Central memory CD8-positive, alpha-beta T cell (primary cell): ENCODE measurements around the gene MACROH2A1.
"Not testable (repeated sequence)": the region's sequence is repeated elsewhere in the genome, so short reads cannot be mapped to it uniquely, and the experiment has no call there.

Experiments used
- ATAC-seq: fragments of 150-1000 bp; cut with Tn5 transposase; replicated peaks from 2 replicates; pipeline ENCODE4 v1.10.0; 2022; ENCODE audit warnings: mild to moderate bottlenecking, moderate FRiP score, moderate number of reproducible peaks; ENCODE audit not compliant: poor library complexity, severe bottlenecking; ENCODE audit errors: extremely low read depth
- DNase-seq, 2 donors: peaks; one replicate each; pipeline ENCODE4 v3.0.0; 2021; ENCODE audit warnings: low spot score in 2 of 2
- H3K27ac Mint-ChIP-seq: one replicate; pipeline ENCODE4 v1.8.0; 2022; ENCODE audit warnings: low read depth, mild to moderate bottlenecking, moderate library complexity, mixed read lengths
- H3K27me3 Mint-ChIP-seq: one replicate; pipeline ENCODE4 v1.8.0; 2022; ENCODE audit warnings: mixed read lengths
- H3K36me3 Mint-ChIP-seq: one replicate; pipeline ENCODE4 v1.8.0; 2022; ENCODE audit warnings: mild to moderate bottlenecking, moderate library complexity, mixed read lengths; ENCODE audit not compliant: insufficient read depth
- H3K4me1 Mint-ChIP-seq: one replicate; pipeline ENCODE4 v1.8.0; 2022; ENCODE audit warnings: mixed read lengths
- H3K4me3 Mint-ChIP-seq: one replicate; pipeline ENCODE4 v1.8.0; 2022; ENCODE audit warnings: mild to moderate bottlenecking, moderate library complexity, mixed read lengths
- H3K9me3 Mint-ChIP-seq: one replicate; pipeline ENCODE4 v1.8.0; 2022; ENCODE audit warnings: mixed read lengths

Gene MACROH2A1

DNA sequence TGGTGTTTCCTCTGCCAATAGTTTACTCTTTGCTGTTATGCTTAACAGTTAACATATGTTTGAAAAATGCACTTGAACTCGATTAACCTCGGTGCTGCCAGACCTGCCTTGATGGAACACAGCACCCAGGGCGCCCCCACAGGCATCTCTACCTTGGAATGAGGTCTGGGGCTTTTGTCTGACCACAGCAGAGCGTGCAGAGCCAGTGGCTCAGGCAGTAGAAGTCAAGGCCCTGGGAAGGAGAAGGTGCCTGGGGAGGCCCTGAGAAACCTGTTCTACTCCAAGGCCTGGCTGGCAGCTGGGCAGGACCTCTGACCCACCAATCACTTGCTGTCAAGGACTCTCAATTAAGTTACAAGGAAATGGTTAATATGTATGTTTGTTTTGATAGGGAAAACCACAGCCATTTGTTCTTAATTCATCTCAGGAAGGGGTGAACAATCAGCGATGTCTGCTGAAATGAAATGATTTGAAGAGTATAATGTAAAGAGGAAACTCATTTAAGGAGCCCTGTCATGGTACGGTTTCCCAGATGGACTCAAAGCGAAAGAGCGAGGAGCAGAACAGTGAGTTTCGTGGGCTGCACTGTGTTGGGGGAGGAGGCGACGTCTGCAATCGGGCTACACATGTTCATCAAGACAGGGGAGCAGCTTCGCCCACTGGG lies 21.9 kb downstream of the MACROH2A1 start:
- Mint-ChIP-seq H3K9me3 (no peaks in the 10 kb centered on the region), H3K4me3 (no peak overlapping the region), H3K4me1 (peaks cover 51% of the 10 kb centered on the region), H3K36me3 (peaks cover 25% of the 10 kb centered on the region), H3K27ac (peak overlapping the region; percentile 50), H3K27me3 (no peaks in the 10 kb centered on the region)
- DNase-seq = no peak
- no peak for ATAC-seq

DNA sequence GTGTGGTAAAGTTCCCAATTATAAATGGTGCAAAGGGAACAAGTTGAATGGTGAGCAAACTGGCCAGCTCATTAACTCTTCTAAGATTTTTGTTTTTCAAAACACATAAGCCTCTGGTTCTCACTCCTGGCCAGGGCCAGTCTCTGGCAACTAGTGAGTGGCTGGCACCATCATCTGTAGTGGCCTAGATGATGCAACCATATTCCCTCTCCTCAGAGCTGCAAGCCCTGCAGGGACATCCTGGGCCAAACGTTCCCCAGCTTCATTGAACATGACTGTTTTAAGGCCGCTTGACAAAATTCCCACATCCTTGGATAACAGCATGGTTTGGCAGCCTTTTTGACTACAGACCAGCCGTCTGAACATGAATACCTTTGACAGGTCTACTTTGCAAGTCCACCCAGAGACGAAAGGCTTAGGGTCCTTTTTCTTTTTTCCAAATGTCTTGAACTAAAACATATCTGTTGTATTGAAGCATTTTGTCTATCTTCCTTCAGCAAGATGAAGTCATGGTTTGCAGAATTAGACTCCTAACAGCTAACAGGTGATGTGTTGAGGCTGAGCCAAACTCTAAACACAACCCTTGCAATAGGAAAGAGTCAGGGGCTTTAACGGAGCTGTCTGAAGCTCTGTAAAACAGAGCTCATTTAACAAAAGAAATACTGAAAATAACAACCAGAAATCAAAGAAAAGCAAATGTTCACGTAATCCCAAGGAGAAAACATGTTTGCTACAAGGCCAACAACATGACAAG lies 23.8 kb downstream of the MACROH2A1 start:
- Mint-ChIP-seq H3K9me3 (no peaks in the 10 kb centered on the region), H3K36me3 (peaks cover 17% of the 10 kb centered on the region), H3K27ac (no peak overlapping the region), H3K4me3 (no peak overlapping the region), H3K27me3 (no peaks in the 10 kb centered on the region), H3K4me1 (peaks cover 50% of the 10 kb centered on the region)
- DNase-seq (no peak), ATAC-seq (no peak)

DNA sequence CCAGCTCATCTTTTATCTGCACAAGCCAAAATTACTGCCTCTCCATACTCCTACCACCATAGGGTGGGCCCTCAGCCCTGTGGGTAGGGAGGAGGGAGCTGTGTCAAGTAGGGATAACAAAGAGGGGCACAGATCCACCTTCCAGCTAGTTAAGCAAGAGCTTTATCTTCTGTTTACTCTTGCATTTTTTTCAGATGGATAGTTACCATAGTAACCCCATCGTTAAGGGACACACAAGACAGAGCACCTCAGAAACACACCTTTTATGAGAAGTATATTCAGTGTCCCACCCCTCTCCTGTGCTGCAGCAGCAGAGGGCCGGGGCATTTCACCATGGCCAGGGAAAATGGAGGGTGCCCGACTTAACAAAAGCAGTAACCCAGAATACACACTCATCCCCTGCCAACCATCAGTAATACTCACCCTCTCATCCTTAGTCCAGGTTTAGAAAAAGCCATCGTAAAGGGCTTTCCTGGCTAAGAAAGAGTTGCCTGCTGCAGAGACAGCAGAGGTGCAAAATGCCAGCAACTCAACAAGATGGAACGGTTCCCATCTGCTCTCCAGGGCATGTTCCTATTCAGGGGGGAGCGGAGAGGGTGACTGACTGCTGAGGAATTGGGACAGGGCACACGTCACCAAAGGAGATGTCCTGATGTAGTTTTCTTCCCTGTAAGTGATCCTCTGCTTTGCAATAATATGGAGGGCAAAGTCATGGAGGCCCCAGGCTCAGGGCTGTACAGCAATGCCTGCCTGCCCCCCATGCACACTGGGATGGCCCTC lies 25.1 kb downstream of the MACROH2A1 start:
- no peak overlapping the region for H3K4me3 Mint-ChIP-seq
- H3K9me3 Mint-ChIP-seq = no peaks in the 10 kb centered on the region
- H3K4me1 Mint-ChIP-seq = peaks cover 39% of the 10 kb centered on the region
- H3K27me3 Mint-ChIP-seq = no peaks in the 10 kb centered on the region
- H3K36me3 Mint-ChIP-seq = peaks cover 20% of the 10 kb centered on the region
- DNase-seq (no peak), ATAC-seq (no peak)
- H3K27ac Mint-ChIP-seq = peak overlapping the region; percentile 49

DNA sequence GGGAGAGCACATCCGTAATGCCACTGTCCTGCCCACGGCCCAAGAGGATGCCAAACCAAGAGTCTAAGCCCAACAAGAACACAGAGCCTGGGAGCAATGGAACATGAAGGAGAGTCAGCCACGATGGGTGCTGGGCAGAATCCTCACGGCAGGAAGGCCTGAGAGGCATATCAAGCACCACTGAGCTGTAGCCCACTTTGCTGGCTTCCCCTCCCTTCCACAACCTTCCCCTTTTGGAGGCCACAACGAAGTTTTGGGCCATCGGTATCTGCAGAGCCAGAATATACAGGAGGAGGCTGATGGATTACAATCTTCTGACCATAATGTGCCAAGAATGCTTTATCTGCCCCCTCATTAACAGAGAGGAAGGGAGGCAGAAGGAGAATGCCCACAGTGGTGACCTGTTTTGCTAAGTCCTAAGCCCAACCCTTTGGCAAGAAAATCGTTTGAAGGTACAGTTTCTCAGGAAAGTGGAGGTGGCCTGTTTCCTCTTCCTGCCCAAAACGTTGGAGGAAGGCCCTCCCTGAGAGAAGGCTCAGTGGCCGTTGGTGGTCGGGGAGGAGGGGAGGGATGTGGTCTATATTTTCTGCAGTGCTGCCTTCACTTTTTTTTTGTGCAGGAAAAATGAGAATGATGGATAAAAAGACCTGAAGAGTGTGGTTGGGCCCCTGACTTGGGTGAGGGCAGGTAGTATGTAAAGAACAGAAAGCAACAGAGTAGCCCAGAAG lies 26.2 kb downstream of the MACROH2A1 start:
- Mint-ChIP-seq H3K27me3 (no peaks in the 10 kb centered on the region), H3K9me3 (no peaks in the 10 kb centered on the region), H3K27ac (peak overlapping the region; percentile 49), H3K36me3 (peaks cover 23% of the 10 kb centered on the region), H3K4me1 (peaks cover 29% of the 10 kb centered on the region), H3K4me3 (no peak overlapping the region)
- ATAC-seq (no peak), DNase-seq (no peak)

DNA sequence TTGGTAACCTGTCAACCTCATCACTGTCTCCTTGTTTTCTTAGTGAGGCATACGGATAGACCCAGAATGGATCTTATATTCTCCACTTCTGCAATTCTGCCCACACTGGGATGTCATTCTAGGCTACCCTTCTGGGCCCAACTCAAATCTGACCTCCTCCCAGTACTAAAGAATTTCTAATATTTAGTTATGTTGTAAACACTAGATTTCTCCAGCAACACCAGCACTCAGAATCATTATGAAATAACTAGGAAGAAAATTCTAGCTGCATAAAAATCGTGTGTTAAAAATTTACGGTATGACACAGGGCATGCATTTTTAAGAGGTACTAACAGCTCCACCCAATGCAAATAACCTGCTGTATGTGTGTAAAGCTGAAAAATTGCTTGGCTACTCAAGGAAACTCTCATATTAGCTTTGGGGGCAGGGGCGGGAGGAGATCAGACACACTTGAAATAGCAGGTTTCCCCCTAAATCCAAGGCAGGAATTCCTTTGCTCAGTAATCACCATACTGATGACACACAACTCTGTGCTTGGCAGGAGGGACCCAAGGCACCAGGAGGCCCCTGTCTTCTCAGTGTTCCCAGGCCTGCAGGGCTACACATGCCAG lies 27.3 kb downstream of the MACROH2A1 start:
- Mint-ChIP-seq H3K27ac (no peak overlapping the region), H3K27me3 (no peaks in the 10 kb centered on the region), H3K36me3 (peaks cover 25% of the 10 kb centered on the region), H3K9me3 (no peaks in the 10 kb centered on the region), H3K4me3 (no peak overlapping the region), H3K4me1 (peaks cover 19% of the 10 kb centered on the region)
- DNase-seq = no peak
- no peak for ATAC-seq

GRCh38 chr5:135369952-135370351 lies 29.1 kb downstream of the MACROH2A1 start:
- H3K9me3 Mint-ChIP-seq = no peaks in the 10 kb centered on the region
- no peak for DNase-seq
- no peak for ATAC-seq
- no peak overlapping the region for H3K27ac Mint-ChIP-seq
- H3K4me3 Mint-ChIP-seq = no peak overlapping the region
- H3K36me3 Mint-ChIP-seq = peaks cover 26% of the 10 kb centered on the region
- peaks cover 11% of the 10 kb centered on the region for H3K4me1 Mint-ChIP-seq
- H3K27me3 Mint-ChIP-seq = no peaks in the 10 kb centered on the region

DNA sequence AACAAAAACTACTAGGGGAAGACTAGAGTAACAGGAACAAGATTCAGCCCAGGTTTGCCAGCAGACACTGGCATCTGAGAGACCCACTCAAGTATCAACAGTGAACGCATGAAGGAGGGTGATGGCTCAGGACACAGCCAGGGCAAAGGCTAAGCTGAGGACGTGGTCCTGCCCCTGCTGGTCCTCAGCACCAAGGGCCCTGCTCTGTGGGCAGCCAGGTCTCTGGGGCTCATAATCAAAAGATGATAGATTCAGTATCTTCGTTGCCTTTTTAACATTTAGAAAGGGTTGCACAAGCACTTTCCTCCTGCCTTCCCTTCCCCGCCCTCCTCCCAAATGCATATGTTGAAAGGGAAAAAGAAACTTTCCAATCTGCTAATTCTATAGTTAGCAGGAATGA lies 31.5 kb downstream of the MACROH2A1 start:
- H3K4me1 Mint-ChIP-seq = no peaks in the 10 kb centered on the region
- H3K4me3 Mint-ChIP-seq = no peak overlapping the region
- no peaks in the 10 kb centered on the region for H3K9me3 Mint-ChIP-seq
- no peak overlapping the region for H3K27ac Mint-ChIP-seq
- no peaks in the 10 kb centered on the region for H3K27me3 Mint-ChIP-seq
- peaks cover 27% of the 10 kb centered on the region for H3K36me3 Mint-ChIP-seq
- ATAC-seq = no peak
- DNase-seq = no peak

GRCh38 chr5:135367076-135367475 lies 32.0 kb downstream of the MACROH2A1 start:
- DNase-seq = no peak
- Mint-ChIP-seq H3K27ac (no peak overlapping the region), H3K36me3 (peaks cover 25% of the 10 kb centered on the region), H3K27me3 (no peaks in the 10 kb centered on the region), H3K4me3 (no peak overlapping the region), H3K9me3 (no peaks in the 10 kb centered on the region), H3K4me1 (no peaks in the 10 kb centered on the region)
- no peak for ATAC-seq

GRCh38 chr5:135365281-135365680 lies 33.8 kb downstream of the MACROH2A1 start:
- Mint-ChIP-seq H3K27ac (no peak overlapping the region), H3K36me3 (peaks cover 33% of the 10 kb centered on the region), H3K27me3 (no peaks in the 10 kb centered on the region), H3K9me3 (no peaks in the 10 kb centered on the region), H3K4me1 (no peaks in the 10 kb centered on the region), H3K4me3 (no peak overlapping the region)
- ATAC-seq (no peak), DNase-seq (no peak)

- H3K36me3 Mint-ChIP-seq = peaks cover 34% of the 10 kb centered on the region
- H3K4me3 Mint-ChIP-seq = no peak overlapping the region
- DNase-seq = no peak
- H3K27me3 Mint-ChIP-seq = no peaks in the 10 kb centered on the region
- H3K27ac Mint-ChIP-seq = no peak overlapping the region
- H3K9me3 Mint-ChIP-seq = no peaks in the 10 kb centered on the region
- no peak for ATAC-seq
- H3K4me1 Mint-ChIP-seq = no peaks in the 10 kb centered on the region
These were observed 34.4 kb downstream of the MACROH2A1 start for GRCh38 chr5:135364421-135365262.

DNA sequence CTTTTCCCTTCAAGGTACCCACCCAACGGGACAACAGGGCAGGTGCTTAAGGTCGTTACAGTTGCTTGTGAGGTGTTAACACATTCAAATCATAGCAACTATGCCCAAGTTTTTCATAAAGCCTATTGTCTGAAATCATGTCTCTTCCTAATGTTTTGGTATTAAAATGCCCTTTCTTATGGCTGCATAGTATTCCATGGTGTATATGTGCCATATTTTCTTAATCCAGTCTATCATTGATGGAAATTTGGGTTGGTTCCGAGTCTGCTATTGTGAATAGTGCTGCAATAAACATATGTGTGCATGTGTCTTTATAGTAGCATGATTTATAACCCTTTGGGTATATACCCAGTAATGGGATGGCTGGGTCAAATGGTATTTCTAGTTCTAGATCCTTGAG lies 35.7 kb downstream of the MACROH2A1 start:
- H3K36me3 Mint-ChIP-seq = peaks cover 31% of the 10 kb centered on the region
- not testable (repeated sequence) for H3K27me3 Mint-ChIP-seq, H3K4me3 Mint-ChIP-seq, H3K9me3 Mint-ChIP-seq, H3K4me1 Mint-ChIP-seq, DNase-seq, ATAC-seq, H3K27ac Mint-ChIP-seq
